Coronary artery (tissue), 2 donors: ENCODE measurements around the gene SSX5.
"Not testable (repeated sequence)": the region's sequence is repeated elsewhere in the genome, so short reads cannot be mapped to it uniquely, and the experiment has no call there.

Experiments used
- DNase-seq: peaks from one replicate; pipeline ENCODE4 v3.0.0-alpha.2; 2017; ENCODE audit warnings: low spot score
- H3K27ac ChIP-seq, 2 donors: fragments of 200-600 bp; sonication (generic); one replicate each; pipeline ENCODE4 v1.5.1; 2016 to 2019
- H3K4me3 ChIP-seq: fragments of 200-600 bp; sonication (generic); 2 replicates; pipeline ENCODE4 v1.5.1; 2016; ENCODE audit warnings: mild to moderate bottlenecking, moderate library complexity
- CTCF ChIP-seq: fragments of 200-600 bp; sonication (generic); IDR thresholded peaks from one replicate; pipeline ENCODE4 v1.5.1; 2019; ENCODE audit warnings: antibody characterized with exemption

SSX5 gene

GRCh38 chrX:48154796-48155195 lies 41.8 kb downstream of the SSX5 start:
- no peak for DNase-seq
- Histone ChIP-seq H3K4me3 (no peak overlapping the region), H3K27ac (no peak overlapping the region)
- TF ChIP-seq CTCF: no peak

GRCh38 chrX:48153769-48154168 lies 42.8 kb downstream of the SSX5 start:
- no peak for DNase-seq
- H3K4me3 ChIP-seq: no peak overlapping the region
- TF ChIP-seq CTCF: no peak
- no peak overlapping the region for H3K27ac ChIP-seq

- DNase-seq, H3K4me3 ChIP-seq, H3K27ac ChIP-seq: not testable (repeated sequence)
These were observed 53.9 kb downstream of the SSX5 start for GRCh38 chrX:48142697-48143096.

- not testable (repeated sequence) for H3K4me3 ChIP-seq
These were observed 54.6 kb downstream of the SSX5 start for GRCh38 chrX:48141810-48142508.

GRCh38 chrX:48139076-48139475 lies 57.5 kb downstream of the SSX5 start:
- H3K27ac ChIP-seq, H3K4me3 ChIP-seq, DNase-seq: not testable (repeated sequence)

More at GRCh38 chrX:48141810-48142508, 54.6 kb downstream of the SSX5 start:
- not testable (repeated sequence) for H3K27ac ChIP-seq, DNase-seq
